ENCODE measurements around the gene NALCN.

The NALCN gene

GRCh38 chr13:101025925-101026324 is 390.4 kb downstream of the NALCN start:
- DNase-seq (ENCODE audit: low spot score), result no peak

- no peak for DNase-seq (ENCODE audit: low spot score)
These were observed 390.8 kb downstream of the NALCN start for GRCh38 chr13:101025519-101025918.

GRCh38 chr13:101019126-101019525 is 397.2 kb downstream of the NALCN start:
- no peak for DNase-seq (ENCODE audit: low spot score)

- no peak for DNase-seq (ENCODE audit: low spot score)
These were observed 397.6 kb downstream of the NALCN start for GRCh38 chr13:101018720-101019119.

GRCh38 chr13:101017123-101017872 is 399.0 kb downstream of the NALCN start:
- DNase-seq (ENCODE audit: low spot score), result no peak

- no peak for DNase-seq (ENCODE audit: low spot score)
These were observed 399.8 kb downstream of the NALCN start for GRCh38 chr13:101016475-101016874.

GRCh38 chr13:101013245-101013644 is 403.1 kb downstream of the NALCN start:
- no peak for DNase-seq (ENCODE audit: low spot score)

GRCh38 chr13:101010100-101010499 is 406.2 kb downstream of the NALCN start:
- DNase-seq (ENCODE audit: low spot score), result no peak

- DNase-seq (ENCODE audit: low spot score), result no peak
These were observed 409.1 kb downstream of the NALCN start for GRCh38 chr13:101007245-101007644.

Measured in cerebellar cortex (tissue), 1 donor.